CD1c-positive myeloid dendritic cell (primary cell): ENCODE data around the gene PJA1.

Experiments used
- DNase-seq: peaks from one replicate; pipeline ENCODE4 v3.0.0-alpha.2; 2016; ENCODE audit errors: extremely low spot score

Gene PJA1

DNA sequence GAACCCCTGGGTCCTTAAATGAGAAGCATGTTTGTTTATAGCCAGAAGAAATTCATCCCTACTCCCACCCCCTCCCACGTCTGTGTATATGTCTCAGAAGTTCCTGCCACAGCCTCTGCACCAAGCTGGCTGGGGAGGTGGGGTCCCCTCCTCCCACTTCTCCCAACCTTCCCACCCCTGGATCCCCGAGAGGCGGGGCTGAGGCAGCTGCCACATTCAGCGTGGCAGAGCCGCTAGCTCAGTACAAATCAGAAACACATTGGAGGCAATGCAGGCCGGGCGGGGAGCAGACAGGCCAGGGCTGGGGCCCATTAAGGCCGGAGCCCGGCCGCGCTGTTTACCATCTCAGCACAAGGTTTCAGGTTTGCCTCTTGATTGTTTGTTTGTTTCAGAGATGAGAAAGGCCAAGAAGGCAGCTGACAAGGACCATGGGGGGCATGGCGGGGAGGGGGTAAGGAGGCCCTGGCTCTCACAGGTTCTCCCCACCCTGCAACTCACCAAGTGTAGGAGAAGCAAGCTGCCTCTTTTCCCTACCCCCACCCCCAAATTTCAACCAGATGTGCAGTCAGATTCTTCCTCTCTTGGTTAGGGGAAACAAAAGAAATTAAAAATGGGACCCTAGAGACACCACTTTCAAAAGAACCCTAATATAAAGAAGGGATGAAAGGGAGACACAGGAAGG is 22.3 kb downstream of the PJA1 start:
- no peak for DNase-seq

DNA sequence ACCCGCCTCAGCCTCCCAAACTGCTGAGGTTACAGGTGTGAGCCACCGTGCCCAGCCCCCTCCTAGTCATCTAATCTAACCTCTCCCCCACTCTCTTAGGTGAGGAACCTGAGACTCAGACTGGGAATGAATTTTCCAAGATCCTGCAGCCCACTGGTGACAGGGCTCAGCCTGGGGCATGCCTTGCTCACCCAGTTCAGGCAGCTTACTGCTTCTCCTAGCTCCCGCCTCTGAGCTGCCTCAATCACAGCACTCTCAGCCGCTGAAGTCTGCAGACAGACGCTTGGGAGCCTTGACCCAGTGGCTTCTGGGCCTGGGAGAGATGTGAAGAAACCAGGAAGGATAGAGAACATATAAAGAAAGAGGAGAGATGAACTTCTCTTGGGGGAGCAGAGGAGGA is 24.4 kb downstream of the PJA1 start:
- DNase-seq = no peak

DNA sequence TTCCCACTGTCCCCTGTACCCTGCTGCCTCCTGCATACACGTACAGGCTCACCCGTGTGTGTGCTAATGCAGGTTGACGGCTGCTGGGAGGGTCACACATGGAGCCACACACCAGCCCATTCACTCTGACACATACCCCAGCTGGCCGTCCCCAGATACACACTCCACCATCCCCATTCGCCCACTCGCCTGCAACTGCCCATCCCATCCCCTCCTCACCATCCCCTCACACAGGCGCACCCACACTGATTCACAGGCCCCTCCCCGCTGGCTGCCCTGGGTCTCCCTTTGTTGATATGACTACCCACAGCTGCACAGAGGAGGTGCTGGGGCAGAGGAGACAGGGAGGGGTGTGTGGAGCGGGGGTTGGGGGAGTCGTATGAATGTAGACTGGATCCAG is 25.7 kb downstream of the PJA1 start:
- no peak for DNase-seq

DNA sequence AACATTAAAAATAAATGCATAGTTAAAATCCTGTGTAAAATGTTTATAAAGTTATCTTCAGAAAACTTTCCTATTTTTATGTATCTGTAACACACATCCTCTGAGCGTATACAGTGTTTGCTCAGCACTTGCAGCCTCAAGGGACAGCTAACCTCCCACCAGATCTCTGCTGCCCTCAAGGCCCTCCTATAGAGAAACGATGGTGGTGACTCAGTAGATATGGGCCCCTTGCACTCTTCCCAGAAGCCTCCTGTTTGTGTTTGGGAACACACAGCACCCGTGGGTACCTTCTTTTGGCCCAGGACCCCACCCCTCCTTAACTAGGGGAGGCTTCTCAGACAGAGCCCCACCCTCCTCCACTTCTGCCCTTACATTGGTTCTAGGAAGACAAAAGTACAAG is 26.7 kb downstream of the PJA1 start:
- DNase-seq = no peak

DNA sequence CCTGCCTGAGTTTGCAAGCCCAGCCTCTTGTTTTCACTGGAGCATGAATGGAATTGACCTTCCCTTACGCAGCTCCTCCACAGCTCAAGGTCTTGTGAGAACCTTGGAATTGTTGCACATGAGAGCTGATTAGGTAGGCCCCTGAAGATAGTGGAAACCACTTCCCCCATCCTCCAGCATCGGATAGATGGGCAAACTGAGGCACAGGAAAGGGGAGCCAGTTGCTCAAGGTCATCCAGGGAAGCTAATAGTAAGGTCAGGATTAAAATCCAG is 27.2 kb downstream of the PJA1 start:
- no peak for DNase-seq

DNA sequence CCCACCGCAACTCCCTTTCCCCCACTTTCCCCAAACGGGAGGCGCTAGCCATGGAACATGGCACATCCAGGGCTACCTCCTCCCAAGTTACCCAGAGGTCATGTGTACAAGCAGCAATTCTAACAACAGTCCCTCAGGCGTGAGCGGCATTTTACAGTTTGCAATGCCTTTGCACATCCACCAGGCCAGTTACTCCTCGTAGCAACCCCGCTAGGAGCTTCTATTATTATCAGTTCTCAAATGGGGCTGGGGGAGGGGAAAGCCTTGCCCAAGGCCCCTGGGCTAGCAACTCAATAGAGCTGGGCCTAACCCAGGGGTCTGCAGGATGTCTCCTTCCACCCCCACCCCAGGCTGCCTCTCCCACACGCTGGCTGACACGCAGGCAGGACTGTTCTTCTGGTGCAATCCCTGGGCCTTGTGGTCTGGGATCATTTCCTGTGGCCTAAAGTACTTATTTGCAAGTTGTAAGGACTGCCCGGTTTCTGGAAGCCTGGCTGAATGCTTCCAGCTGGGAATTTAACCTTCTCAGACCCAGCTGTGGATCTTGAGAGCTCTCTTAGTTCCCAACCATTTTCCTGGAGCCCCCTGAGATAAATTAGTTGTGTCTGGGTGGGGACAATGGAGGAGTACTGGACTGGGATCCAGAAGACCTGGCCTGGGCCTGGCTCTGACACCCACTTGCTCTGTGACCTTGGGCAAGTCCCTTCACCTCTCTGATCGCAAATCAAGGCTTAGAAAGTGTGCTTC is 27.7 kb downstream of the PJA1 start:
- DNase-seq = no peak

GRCh38 chrX:69136546-69137331 is 28.5 kb downstream of the PJA1 start:
- DNase-seq = no peak

DNA sequence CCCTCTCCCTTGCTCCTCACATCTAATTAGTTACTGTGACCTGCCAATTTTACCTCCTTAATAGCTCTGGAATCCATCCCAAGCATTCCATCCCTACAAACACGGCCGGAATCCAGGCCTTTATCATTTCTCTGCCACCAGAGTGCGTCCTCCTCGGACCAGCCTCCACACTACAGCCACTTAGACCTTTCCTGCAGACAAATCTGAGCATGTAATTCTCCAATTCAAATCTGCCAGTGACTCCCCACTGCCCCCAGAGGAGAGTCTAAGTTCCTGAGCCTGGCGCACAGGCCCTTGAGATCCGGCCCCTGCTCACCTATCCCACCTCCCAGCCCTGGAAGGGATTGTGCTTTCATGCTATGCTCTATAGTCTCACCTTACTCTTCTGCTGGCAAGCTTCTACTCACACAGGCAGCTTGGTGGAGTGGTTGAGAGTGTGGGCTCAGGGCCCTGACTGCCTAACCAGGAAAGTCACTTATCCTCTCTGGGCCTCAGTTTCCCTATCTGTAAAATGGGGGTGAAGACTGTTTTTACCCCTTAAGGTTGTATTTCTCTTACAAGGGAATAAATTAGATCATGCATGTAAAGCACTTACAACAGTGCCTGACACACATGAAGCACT is 31.2 kb downstream of the PJA1 start:
- DNase-seq = no peak

DNA sequence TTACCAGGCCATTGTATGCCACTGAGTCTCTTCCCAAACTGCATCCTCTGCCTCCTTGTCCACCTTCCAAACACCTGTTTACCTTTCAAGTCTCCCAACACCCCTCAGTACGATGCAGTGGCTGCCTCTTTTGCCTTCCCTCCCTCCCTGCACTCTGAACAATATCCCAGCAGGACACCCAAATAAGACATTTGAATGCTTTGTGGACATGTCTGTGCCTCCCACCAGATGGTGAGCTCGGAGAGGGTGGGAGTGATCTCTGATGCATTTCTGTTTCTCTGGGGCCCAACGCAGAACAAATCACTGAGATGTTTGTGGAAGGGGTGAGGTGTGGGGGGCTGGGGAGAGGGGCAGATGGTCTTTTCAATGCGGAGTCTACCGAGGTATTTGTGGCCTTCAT is 33.4 kb downstream of the PJA1 start:
- DNase-seq = no peak

- DNase-seq = no peak
Observed at GRCh38 chrX:69130439-69130838, 34.8 kb downstream of the PJA1 start.

- no peak for DNase-seq
Observed at GRCh38 chrX:69128588-69128987, 36.7 kb downstream of the PJA1 start.

- DNase-seq = no peak
Observed at GRCh38 chrX:69127466-69127865, 37.8 kb downstream of the PJA1 start.

DNA sequence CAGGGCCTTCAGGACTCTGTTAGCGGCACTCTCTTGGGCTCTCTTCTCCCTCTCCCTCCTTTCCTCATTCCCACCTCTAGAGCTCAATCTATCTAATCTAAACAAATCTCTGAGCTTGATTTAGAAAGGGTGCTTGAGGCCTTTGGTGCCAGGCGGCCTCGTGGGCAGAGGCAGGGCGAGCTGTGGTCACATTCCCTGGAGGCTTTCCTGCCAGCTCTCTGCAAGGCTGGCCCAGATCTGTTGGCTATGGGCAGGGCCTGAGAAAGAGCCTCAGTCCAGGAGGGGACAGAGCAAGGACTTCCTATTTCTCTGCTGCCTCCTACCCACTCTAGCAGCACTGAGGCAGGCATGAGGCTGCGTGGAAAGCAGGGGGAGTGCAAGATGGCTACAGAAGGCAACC is 38.6 kb downstream of the PJA1 start:
- DNase-seq = no peak

GRCh38 chrX:69125094-69125493 is 40.2 kb downstream of the PJA1 start:
- no peak for DNase-seq

DNA sequence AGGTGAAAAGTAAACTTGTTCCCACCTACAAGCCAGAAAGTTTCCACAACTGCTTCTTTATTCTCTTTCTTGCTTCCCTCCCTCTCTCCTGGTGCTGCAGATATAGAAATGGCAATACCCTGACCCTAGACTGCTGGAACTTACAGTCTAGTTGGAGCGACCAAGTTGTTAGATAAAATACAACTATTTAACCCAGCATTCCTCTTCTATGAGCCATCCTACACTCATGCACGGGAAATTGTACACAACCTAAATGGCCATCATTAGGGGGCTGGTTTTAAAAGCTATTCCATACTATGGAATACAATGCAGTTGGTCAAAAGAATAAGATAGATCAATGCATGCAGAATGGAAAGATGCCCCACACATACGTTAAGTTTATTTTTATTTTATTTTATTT is 41.1 kb downstream of the PJA1 start:
- DNase-seq = no peak

DNA sequence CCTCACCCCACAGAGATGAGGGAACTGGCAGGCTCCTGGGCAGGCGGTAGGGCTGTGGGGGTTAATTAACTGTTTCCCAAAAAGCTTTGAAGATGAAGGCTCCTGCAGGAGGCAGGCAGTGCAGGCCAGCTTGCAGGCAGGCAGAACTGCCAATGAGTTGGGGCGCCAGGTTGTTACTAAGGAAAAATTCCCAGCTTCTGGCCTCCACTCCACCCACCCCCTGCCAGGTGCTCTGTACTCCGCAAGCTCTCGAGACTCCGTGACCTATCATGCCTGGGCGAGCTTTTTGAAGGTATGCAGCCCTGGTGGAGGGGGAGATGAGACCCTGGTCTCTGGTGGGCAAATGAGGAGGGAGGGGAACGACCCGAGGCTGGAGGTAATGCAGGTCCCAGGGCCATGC is 41.8 kb downstream of the PJA1 start:
- DNase-seq = no peak

DNA sequence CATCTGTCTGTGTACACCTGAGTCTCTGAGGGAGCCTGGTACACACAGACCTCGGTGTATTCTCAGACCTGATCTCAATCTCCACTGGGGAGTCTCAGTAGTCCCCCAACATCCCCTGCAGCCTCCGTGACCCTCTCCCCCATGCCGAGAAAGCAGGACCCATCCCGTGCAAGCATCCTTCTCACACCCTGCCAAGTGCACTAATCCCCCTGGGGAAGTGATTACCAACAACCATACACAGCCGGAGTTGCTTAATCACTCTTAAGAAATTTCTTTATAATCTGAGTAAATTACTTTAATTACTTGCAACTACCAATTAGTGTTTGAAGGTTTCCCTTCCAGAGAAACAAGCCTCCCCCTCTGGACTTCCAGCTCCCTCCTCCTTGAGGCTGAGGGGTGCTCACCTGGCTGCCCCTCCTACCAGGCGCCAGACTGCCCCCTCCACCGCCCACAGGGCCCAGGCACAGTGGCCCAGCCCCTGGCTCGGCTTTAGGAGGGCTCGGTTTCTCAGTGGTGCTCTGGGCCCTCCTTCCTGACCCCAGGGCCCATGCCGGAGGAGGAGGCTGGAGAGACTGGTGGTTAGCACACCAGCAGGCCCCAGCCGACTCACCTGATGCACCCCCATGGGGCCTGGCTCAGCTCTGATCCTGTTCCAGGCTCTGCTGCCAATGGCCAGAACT is 43.8 kb downstream of the PJA1 start:
- DNase-seq = no peak

- no peak for DNase-seq
Observed at GRCh38 chrX:69120476-69120875, 44.8 kb downstream of the PJA1 start.

DNA sequence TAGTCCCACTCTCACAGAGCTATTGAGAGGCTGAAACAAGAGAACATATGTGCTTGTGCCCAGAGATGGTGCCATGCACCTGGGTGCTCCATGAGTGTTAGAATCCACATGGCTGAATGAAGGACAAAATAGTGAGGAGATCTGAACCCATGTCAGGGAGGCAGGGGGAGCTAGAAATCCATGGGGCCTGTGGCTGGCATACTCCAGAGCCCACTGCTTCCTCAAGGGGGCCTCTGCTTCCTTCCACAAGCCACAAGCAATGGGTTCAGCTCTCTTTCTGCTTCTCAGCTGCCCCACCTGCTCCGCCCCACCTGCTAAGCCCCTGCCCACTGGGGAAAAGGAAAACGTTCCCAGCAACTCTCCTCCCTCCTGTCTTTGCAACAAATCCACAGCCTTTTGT is 46.1 kb downstream of the PJA1 start:
- DNase-seq = no peak

DNA sequence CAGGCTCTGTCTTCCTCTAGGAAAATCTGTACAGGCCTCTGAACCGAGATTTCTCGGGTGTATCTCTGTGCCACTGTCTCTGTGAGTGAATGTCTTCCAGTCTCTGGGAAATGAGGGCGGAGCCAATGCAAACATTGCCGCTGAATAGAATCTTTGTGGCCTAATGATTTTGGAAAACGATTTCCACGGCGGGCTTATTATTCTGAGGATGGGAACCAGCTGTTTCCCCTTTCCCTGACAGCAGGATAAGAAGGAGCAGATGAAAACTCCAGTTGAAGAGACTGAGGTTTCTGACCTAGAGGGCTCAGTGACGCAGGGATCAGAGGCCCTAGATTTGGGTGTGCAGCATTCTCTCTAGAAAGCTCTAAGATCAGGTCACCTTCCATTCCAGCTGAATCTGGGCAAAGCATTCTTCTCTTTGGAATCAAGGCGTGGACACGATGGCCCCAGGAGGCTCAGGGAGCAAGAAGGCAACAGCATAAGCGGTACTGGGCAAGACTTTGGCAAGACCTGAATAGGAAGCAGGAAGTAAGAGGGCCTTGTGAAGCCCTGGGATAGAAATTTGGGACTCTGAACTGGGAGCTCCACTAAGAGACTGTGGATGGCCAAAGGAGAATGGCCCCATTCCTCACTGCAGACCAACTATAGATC is 47.3 kb downstream of the PJA1 start:
- DNase-seq = no peak

DNA sequence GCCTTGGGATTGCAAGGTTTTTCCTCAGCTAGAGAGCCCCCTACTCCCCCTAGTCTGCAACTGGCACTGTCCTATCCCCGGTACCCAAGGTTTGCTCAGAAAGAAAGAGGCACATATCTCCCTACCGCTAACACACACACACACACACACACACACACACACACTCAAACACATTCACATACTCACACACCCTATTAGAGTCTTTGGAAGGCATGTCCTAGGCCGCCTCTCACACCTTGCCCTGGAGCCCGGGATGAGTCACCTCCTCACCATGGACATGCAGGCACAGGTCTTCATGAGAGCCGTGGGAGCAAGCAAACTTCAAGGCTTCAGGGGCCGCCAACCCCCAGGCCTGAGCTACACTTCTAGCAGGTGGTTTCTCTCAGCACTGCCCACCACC is 49.2 kb downstream of the PJA1 start:
- DNase-seq = no peak

- no peak for DNase-seq
Observed at GRCh38 chrX:69113723-69114122, 51.5 kb downstream of the PJA1 start.
